Stimulated activated CD4-positive, alpha-beta T cell treated with anti-CD3 and anti-CD28 coated beads, Interleukin-15, amount 100 ng/mL, for 48 hours (primary cell): Measurements from ENCODE around the gene SND1.

Experiments
- DNase-seq, 2 donors: peaks; one replicate each; pipeline ENCODE4 v3.0.0-alpha.2; 2020; ENCODE audit warnings: low read depth in 2 of 2

SND1 gene

GRCh38 chr7:127766831-127767459, 115.0 kb downstream of the SND1 start:
- DNase-seq: no peak

- no peak for DNase-seq
Observed at GRCh38 chr7:127768241-127768640, 116.2 kb downstream of the SND1 start.

GRCh38 chr7:127769137-127769536, 117.1 kb downstream of the SND1 start:
- no peak for DNase-seq

DNA sequence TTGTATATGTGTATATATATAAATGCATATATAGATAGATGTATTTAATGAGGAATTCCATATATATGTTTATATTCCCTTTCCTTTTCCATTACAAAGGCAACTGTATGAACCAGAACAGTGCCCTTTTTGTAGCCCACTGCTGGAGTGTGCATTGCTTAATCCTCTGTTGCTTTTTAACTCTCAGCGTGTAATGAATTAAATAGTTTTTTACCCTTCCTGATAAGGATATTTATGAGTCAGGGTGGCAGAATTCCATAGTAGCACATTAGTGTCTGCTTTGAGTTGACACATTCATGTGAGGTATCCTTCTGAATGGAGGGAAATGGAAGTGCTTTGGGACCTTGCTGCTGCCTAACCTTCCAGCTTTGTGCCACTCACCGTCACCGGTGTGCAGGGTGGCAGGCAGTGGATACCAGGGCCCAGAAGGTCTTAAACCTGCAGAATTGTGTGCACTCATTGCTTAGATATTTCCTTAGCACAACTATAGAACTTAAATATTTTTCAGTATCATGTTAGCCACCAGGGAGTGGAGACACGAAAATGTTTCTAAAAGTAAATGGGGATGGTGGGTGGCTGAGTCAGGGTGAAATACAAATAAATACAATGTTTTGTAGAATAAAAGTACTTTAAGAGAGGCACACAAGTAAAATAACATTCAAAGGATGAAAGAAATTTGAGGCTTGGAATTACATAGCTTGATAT, 117.9 kb downstream of the SND1 start:
- no peak for DNase-seq

GRCh38 chr7:127770885-127771284, 118.9 kb downstream of the SND1 start:
- no peak for DNase-seq

DNA sequence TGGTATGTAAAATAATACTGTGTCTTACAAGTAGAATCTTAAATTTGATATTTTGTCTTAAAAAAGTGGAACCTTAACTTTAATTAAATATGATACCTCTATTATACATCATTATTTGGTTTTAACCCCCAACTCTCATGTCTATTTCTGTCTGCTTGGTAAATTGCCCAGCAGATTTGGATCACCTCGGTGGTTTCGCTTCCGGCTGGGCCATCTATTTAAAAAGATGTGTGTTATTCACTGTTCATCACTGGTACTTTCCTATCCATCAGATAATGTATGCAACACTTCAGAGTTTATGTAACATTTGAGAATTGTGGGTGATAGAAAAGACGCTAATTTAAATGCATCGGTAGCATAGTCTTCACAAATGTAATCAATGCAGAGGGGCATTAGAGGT, 119.7 kb downstream of the SND1 start:
- no peak for DNase-seq

- no peak for DNase-seq
Observed at GRCh38 chr7:127776776-127777386, 124.9 kb downstream of the SND1 start.

GRCh38 chr7:127780489-127780888, 128.5 kb downstream of the SND1 start:
- no peak for DNase-seq

DNA sequence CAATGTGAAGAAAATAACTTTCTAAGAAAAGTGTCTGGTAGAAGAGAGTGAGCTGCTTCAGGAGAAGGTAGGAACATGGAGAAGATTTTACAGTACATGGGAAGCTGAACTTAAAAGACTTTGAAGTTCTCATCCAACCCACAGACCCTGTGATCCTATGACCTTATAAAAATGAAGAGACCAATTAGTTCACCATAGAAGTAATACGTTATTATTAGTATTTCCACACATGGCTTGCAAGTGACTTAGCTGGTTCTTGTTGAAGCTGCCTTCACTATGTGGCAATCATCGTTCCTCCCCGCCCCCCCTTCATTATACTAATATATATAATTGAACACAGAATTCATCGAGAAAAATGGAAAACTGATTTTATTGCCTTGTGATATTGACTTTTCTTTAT, 129.1 kb downstream of the SND1 start:
- no peak for DNase-seq

DNA sequence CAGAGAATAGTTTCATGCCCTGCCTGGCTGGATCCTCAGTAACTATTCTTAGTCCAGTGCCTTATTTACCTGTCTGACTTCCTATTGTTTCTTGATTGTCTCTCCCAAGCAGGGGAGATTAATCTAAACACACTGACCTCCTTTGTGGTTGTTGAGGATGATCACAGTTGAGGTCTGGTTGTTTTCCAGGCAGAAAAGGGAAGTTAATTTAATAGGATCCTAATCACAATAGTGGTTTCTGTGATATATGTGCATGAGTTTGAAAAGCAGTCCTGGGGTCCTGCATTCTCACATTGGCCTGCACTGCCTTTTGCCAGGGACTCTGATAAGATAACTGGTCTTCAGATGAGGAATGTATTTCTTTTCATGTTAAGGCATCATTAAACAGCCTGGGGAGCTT, 130.1 kb downstream of the SND1 start:
- DNase-seq: no peak

DNA sequence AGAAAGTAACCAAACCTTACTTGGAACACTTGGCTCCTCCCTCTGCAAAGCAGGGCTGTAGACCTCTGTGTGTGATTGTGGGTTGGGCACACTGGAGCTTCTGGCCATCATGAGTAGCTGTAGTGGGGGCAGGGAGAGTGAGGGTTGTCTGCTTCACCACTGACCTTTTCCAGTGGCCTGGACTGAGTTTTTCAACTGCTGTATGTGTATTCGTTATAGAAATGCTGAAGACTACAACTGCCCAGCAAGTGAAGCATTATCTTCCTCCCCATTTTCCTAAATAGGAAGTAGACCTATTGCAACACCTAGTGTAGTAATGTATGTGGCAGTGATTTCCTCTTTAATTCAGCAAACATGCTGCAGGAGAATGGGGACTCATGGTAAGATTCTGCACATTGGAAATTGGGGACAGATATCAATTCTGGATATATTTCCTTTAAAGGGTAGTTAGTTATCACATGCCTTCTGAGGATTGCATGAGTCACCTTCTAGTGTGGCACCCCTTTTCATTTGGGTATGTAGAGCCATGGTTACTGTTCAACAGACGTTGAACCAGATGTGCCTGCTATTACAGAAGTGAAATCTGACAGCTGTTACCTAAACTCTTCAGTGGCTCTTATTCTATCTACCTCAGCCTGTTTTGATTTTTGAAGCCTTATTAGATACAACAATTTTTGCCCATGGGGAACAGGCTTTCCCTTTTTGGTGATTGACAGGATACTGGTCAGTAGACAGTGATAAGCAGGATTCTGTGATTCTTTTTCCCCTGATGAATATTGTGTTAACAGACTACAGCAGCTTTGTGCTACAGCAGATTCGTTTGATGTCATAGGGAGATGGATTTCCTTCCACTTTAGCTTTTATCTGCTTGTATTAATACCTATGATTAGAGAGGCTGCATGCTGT, 130.9 kb downstream of the SND1 start:
- DNase-seq: no peak

DNA sequence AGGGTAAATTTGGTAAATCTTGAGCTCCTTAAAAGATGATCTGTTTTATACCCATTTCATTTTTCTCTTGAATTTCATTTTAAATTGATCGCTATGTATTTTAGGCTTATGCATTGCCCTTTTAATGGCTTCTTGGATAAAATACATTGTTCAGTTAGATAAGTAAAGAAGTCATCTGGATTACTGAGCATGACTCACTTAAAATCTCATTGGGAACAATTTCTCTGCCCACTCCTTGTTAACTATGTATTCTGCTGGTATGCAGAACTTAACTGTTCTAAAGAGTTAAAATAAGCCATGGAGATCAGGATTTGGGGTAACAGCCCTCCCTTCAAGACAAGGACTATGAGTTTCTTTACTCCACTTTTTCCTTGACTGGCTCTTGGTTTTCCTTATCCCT, 134.2 kb downstream of the SND1 start:
- no peak for DNase-seq

- DNase-seq: no peak
Observed at GRCh38 chr7:127789031-127789430, 137.0 kb downstream of the SND1 start.

DNA sequence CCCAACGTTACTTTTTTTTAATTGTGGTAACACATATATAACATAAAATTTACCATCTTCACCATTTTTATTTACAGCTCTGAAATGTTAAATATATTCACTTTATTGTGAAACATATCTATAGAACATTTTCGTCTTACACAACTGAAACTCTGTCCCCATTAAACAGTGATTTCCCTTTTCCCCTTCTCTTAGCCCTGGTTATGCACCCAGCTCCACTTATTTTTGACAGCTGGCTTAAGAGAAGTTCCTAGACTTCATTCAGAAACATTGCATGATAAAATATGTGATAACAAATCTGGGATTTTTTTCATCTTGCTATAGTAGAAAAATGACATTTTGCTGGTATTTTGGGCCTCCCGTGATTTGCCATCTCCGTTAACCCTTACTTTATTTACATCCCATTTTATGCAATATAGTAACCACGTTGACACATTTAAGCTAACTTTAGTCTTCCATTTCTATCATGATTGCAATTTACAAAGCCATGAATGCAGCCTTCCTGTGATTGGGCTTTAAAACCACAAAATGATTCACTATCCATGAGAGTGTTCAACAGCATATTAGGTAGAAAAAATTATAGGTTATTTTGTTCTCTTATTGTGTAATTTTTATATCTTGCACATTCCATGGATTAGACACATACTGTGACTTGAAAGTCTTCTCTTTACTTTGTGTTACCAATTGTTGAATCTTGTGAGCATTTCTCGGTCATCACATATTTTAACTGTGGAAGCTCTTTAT, 139.6 kb downstream of the SND1 start:
- no peak for DNase-seq

- DNase-seq: peak in 1 of 2 donors; percentile 17
Observed at GRCh38 chr7:127792528-127793342, 140.7 kb downstream of the SND1 start.

DNA sequence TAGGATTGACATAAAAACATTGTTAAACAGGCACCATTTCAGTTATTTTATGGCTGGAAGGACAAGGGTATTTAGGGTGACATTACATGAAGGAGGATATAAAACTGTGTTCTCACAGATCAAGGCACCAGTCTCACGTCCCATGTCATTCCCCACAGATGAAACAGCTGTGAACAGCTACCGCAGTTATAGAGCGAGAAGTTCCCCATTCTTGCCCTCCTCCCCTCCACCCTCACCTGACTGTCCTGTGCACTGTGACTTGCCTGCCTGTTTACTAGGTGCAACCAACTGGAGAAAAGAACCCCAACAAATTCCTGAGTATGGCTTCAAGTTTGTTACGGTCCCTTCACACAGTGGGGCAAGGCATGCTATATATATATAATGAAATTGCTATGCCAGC, 141.6 kb downstream of the SND1 start:
- DNase-seq: no peak

GRCh38 chr7:127794136-127794535, 142.1 kb downstream of the SND1 start:
- DNase-seq: no peak

- no peak for DNase-seq
Observed at GRCh38 chr7:127794551-127794950, 142.6 kb downstream of the SND1 start.

DNA sequence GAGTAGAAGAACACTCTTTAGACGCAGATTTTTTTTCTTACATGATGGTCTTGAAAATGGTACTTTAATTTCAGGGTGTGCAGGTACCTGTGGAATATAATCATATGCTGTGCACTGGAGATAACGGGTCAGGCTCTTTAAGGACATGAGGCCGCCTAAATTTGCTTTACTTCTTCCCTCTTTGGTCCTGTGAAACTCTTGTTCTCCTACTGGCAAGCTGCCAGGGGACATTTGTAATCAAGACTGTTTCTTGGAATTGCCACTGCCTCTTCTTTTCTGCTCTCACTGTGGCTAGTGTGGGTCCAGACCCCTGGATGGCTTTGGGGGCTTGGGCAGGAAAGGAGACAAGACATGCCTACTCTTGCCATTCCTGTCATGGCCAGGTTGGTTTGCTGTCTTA, 146.0 kb downstream of the SND1 start:
- DNase-seq: no peak

- DNase-seq: no peak
Observed at GRCh38 chr7:127798769-127799372, 146.9 kb downstream of the SND1 start.
